Bronchial epithelial cell (primary cell): ENCODE data around the gene XPC. TPM values are rescaled to one million over a fixed set of nuclear protein-coding genes. Genes with fewer than 3 reads are reported as not detected.

Source experiments
- DNase-seq: peaks from one replicate; pipeline ENCODE4 v3.0.0-alpha.2; 2010; ENCODE audit warnings: low read depth
- FAIRE-seq: peaks from 2 replicates; lab custom pipeline; 2011; peaks lifted over from hg19 to GRCh38; lab: Jason Lieb, UNC
- H3K27me3 ChIP-seq: 2 replicates; pipeline ENCODE4 v1.5.1; 2011; ENCODE audit warnings: low read length; ENCODE audit not compliant: control insufficient read depth, insufficient read depth
- H3K36me3 ChIP-seq: 2 replicates; pipeline ENCODE4 v1.5.1; 2011; ENCODE audit warnings: low read length; ENCODE audit not compliant: control insufficient read depth, insufficient read depth
- H3K4me3 ChIP-seq: 2 replicates; pipeline ENCODE4 v1.5.1; 2011; ENCODE audit warnings: mild to moderate bottlenecking, low read depth, low read length, control low read depth
- CTCF ChIP-seq: IDR thresholded peaks from 2 replicates; pipeline ENCODE4 v1.5.1; 2011; ENCODE audit warnings: mild to moderate bottlenecking, moderate library complexity, low read length, control low read depth, inconsistent platforms; ENCODE audit not compliant: insufficient read depth, severe bottlenecking
- total RNA-seq: library from RNA; depleted of rRNA; stranded (reverse); fragments of >200 nt; gene quantifications from 2 replicates; pipeline ENCODE4 v1.2.1, GENCODE V29; 2014

Gene XPC
- total RNA-seq, 1 donor from 2014 or later, result 25.3 TPM

GRCh38 chr3:14138878-14139655 is 39.3 kb downstream of the XPC start:
- no peak for TF ChIP-seq CTCF
- Histone ChIP-seq H3K4me3 (no peak overlapping the region), H3K27me3 (no peaks in the 10 kb centered on the region), H3K36me3 (peaks cover 32% of the 10 kb centered on the region)
- FAIRE-seq, result no peak
- DNase-seq, result no peak

- Histone ChIP-seq H3K27me3 (no peaks in the 10 kb centered on the region), H3K4me3 (no peak overlapping the region), H3K36me3 (peaks cover 37% of the 10 kb centered on the region)
- DNase-seq (no peak), FAIRE-seq (no peak)
- no peak for TF ChIP-seq CTCF
Observed at GRCh38 chr3:14138109-14138877, 40.1 kb downstream of the XPC start.

GRCh38 chr3:14137445-14137844 is 41.0 kb downstream of the XPC start:
- FAIRE-seq (no peak), DNase-seq (peak; percentile 65)
- Histone ChIP-seq H3K36me3 (peaks cover 42% of the 10 kb centered on the region), H3K27me3 (no peaks in the 10 kb centered on the region), H3K4me3 (no peak overlapping the region)
- TF ChIP-seq CTCF, result no peak

GRCh38 chr3:14137004-14137403 is 41.4 kb downstream of the XPC start:
- peaks cover 46% of the 10 kb centered on the region for H3K36me3 ChIP-seq
- DNase-seq (no peak), FAIRE-seq (no peak)
- TF ChIP-seq CTCF, result no peak
- no peak overlapping the region for H3K4me3 ChIP-seq
- H3K27me3 ChIP-seq, result no peaks in the 10 kb centered on the region

GRCh38 chr3:14135581-14135980 is 42.8 kb downstream of the XPC start:
- no peak overlapping the region for H3K4me3 ChIP-seq
- no peak for DNase-seq
- H3K36me3 ChIP-seq, result peaks cover 52% of the 10 kb centered on the region
- no peaks in the 10 kb centered on the region for H3K27me3 ChIP-seq
- FAIRE-seq, result no peak
- no peak for TF ChIP-seq CTCF
